HG03060 (cell line): ENCODE measurements around the gene TMED5.
"Not testable (repeated sequence)": the region's sequence is repeated elsewhere in the genome, so short reads cannot be mapped to it uniquely, and the experiment has no call there.

Experiments
- ATAC-seq: cut with Tn5 transposase; IDR thresholded peaks from one replicate; pipeline ENCODE4 v1.9.1; 2021; ENCODE audit warnings: low read depth, moderate number of reproducible peaks; ENCODE audit not compliant: unreplicated experiment

The TMED5 gene

DNA sequence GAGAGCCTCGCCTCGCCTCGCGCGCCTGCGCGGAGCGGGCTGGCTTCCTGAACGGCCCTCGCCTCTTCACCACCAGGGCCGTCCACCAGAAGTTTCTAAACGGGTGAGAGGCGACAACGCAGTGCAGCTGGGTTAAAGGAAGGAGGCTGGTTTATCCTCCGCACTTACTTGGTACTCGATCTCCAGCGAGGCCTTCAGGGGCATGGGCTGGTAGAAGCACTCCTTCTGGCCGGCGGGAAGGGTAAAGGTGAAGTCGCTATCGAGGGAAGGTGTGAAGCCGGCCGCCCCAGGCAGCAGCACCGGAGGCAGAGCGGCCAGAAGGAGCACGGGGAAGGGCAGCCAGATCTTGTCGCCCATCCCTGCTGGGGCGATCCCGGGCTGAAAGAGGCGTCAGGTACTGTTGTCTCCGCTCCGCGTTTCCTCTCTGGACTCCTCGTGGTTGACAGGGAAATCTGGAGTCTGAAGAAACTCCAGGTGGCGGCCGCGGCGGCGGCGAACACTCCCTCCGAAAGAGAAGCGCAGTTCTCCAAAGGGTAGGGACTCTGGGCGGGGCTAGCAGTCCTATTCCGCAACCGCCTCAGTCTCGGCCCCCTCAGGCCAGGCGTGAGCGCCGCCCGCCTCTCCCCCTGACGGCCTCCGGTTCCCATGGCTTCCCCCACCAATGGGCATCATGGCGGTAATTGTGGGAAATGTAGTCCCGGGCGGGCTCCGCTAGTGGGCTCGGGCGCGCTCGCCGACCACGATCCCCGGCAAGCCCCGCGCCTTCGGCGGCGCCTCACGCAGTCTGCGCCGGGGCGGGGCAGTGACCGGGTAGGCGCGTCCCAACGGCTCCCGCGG lies at the start of gene TMED5:
TMED5 (minus strand) TSS at position 528 of the 837 bp plus-strand sequence; CDS start at position 357, 171 bp downstream.
- peak; percentile 74 for ATAC-seq

DNA sequence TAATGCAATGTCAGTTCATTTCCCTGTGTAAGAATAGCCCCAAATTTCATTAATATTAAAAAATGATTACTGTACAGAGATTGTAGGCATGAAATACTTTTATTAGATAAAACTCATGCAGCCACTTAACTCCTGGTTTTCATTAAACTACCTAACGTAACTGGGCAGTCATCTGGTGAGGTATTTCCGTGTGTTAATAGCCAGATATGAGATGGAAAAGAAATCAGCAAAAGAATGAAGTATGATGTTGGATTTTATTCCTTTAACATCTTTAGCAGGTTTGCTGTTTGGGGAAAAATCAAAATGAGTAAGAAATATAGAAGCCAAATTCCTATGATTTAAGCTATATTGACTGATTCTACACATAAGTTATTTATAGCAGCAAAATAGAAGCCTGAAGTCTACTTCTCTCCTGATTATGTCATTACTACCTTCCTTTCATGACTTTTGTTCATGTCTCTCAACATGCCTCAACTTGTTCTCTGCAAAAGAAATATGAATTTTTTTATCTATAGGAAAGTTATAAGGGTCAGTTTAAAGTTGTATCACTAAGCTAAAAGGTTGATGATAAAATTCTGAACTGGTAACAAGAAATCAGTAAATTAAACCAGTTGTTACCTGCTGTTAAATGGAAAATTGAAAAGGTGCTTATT lies 42.9 kb upstream of the TMED5 start:
- ATAC-seq: no peak

DNA sequence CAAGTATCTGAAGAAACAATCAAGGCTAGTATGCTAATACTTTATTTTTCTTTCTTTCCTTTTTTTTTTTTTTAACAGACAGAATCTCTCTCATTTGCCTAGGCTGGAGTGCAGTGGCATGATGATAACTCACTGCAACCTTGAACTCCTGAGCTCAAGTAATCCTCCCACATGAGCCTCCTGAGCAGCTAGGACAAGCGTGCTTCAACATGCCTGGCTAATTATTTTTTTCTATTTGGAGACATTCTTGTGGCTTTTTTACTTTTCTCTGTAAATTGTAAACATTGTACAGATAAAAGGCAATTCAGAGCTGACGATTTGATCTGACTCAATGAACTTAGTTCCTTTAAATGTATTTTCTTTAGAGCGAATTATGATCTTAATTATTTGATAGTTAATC lies 41.7 kb upstream of the TMED5 start:
- ATAC-seq: no peak

DNA sequence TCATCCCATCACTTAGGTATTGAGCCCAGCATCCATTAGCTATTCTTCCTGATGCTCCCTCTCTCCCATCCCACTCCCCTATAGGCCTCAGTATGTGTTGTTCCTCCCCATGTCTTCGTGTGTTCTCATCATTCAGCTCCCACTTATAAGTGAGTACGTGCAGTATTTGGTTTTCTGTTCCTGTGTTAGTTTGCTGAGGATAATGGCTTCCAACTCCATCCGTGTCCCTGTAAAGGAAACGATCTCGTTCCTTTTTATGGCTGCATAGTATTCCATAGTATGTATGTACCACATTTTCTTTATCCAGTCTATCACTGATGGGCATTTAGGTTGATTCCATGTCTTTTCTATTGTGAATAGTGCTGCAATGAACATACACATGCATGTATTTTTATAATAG lies 40.5 kb upstream of the TMED5 start:
- not testable (repeated sequence) for ATAC-seq

DNA sequence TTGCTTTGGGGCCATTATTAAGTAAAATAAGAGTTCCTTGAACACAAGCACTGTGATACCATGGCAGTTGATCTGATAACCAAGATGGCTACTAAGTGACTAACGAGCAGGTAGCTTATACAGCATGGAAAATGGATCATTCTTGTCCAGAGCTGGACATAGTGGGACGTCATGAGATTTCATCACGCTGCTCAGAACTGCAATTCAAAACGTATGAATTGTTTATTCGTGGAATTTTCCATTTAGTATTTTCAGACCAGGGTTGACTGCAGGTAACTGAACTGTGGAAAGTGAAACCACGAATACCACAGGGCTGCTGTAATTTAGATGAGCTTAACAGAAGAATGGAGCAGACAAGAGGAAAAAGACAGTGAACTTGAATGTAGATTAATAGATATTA lies 39.2 kb upstream of the TMED5 start:
- no peak for ATAC-seq

DNA sequence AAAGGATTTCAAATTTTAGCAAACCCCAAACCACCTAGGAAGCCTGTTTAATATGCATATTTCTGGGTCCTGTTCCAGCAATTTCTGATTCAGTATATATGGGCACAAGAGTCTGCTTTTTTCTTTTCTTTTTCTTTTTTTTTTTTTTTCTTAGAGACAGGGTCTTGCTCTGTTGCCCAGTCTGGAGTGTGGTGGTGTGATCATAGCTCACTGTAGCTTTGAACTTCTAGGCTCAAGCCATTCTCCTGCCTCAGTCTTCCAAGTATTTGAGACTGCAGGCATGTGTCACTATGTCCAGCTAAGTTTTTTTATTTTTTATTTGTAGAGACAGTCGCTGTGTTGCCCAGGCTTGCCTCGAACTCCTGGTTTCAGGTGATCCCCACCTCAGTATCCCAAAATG lies 35.1 kb upstream of the TMED5 start:
- no peak for ATAC-seq

DNA sequence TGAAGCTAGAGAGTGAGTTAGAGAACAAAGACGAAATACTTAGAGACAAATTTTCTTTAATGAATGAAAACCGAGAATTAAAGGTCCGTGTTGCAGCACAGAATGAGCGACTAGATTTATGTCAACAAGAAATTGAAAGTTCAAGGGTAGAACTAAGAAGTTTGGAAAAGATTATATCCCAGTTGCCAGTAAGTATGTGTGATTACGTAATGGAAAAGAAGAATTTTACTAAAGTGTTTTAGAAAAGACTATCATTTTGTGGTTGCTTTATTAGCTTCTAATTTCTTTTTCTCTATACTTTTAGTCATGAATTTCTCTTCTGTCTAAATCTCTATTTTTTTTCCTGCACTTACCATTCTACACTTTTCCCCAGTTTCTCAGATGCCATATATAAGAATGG lies 27.0 kb upstream of the TMED5 start:
- no peak for ATAC-seq

DNA sequence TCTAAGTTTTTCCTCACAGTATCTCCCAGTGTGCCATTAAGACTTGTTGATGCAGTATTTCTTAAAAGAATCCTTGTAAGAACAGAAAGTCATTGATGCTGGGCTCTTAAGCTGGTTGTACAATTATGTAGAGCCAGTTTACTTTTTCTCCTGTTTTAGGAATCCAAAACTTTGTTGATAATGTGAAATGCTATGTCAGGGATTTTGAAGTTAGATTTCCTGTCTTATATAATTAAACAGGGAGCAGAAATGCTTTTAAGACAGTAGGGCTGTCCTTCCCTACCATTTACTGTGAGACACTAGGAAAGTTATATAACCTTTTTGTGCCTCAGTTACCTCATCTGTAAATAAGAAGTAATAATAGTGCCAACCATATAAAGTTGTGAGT lies 26.3 kb upstream of the TMED5 start:
- ATAC-seq: no peak

DNA sequence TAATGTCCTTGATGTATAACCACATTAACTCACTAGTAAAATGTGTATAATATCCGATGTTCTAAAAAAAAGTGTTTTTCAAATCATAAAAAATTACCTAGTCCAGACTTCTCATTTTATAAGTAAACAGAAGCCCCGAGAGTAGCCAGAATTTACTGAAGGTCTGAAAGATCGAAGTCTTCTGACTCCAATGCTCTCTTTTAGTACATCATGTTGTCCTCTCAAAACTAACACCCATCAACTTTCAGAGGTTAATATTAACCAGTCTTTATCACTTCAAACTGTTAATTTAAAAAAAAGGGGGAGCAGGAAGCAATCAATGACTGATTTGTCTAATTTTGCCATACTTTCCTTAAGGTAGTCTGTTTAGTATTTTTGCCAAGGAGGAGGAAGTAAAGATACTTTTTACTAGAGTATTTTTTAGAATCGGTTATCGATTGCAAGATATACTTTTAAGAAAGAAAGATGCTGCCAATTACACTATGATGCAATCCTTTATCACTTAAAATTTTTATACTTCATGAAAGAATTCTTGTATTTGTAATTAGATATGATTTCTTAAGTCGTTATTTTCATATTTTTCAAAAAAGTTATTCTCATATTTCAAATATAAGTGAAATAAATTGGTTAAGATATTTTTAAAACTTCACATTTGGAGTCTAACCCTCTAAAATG lies 25.8 kb upstream of the TMED5 start:
- no peak for ATAC-seq

DNA sequence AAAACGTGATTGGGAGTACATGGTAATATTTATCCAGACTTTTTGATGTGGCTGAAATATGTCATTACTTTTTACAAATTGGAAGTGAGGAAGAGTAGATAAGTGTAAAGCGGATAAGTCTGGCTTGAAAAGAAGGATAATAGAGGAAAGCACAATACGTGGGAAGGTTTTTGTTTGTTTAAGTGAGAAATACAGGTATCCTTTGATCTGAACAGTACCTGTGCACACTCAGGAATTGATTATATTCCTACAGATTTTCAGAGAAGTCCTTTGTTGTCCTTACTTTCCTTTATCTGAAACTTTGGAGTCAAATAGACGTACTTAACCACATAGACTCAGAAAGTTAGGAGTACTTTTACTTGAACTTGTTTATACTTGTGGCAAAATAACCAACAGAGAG lies 20.5 kb upstream of the TMED5 start:
- no peak for ATAC-seq

DNA sequence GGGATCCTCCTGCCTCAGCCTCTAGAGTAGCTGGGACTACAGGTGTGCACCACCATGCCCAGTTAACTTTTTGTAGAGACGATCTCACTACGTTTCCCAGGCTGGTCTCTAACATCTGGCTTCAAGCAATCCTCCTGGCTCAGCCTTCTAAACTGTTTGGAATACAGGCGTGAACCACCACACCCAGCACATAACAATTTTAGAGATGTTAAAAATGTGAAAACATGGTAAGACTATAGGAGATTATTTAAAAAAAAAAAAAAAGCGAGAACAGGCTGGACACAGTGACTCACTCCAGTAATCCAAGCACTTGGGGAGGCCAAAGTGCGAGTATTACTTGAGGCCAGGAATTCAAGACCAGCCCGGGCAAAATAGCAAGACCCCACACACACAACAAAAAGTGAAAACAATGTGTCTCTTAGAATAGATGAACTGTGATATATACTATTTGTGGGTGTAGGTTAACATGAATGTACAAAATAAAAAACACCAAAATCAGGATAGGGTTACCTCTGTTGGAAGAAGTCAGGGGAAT lies 19.9 kb upstream of the TMED5 start:
- ATAC-seq: no peak

DNA sequence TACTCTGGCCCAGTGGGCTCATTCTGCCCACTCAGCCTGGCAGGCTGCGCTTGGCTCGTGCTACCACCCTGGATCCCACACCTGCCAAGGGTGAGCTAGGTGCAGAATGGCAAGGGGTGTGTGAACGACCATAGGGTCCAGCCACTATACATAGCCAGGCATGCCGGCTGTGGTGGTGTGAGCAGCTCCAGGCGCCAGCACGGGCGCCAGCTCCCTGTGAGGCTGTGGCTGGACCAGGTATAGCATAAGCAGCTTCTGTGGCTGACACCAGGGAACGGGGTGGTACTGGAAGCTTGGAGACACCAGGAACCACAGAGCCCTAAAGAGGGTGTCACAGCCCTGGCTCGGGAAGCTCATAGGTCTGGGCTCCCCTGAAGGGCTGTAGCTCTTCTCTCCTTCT lies 18.9 kb upstream of the TMED5 start:
- ATAC-seq: no peak

DNA sequence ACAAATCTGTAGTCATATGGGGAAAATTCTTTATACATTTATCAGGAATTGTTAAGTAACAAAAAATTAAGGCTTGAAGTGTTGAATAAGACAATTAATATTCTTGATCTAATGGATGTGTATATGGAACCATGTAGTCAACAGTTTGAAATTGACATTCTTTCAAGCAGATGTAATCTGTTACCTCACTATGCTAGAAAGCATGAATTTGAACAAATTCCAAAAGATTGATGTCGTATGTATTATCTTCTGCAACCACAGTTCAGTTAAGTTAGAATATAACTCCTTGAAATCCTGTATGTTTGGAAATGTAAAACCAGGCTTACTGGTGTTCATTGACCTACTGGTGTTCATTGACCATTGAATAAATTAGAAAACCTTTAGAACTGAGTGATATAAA lies 16.4 kb upstream of the TMED5 start:
- ATAC-seq: no peak

DNA sequence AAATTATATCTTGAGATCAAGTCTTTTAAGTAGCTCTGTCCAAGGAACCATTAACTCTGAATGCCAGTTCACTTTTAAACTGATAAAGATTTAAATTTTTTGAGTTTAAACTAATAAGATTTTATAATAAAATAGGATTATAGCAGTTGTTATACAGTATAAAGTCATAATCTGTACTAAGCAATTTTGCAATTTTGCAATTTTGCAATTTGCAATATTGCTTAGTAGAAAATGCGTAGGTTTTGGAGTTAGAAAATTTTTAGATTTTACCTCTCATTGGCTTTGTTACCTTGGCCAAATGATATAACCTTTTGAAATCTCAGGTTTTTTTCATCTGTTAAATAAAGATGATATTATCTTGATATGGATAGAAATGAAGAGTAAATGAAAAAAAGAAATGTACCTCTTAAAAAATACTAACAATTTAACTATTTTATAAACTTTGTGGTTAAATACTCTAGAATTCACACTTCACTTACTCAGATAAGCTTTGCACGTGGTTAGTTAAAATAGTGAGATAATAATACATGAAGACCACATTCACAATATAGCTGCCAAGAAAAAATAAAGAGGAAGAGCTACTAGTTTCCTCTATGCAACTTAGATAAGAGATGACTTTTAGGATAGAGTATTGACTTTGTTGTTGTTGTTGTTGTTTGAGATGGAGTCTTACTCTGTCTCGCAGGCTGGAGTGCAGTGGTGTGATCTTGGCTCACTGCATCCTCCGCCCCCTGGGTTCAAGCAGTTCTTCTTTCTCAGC lies 14.2 kb upstream of the TMED5 start:
- no peak for ATAC-seq

DNA sequence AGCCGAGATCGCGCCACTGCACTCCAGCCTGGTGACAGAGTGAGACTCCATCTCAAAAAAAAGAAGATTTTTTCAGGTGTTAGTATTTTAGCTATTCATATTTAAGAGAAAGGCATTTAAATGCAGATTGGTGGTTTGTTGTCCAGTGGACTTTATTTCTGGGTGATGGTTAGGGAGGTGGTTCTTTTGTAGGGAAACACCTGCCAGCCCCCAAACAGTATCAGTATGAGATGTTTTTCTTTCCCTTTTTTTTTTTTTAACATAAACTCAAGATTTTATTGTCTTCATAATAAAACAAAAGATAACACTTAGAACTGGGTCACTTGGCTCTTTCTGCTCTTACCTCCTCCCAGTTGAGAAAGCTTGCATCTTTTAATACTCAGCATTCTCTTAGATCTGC lies 10.2 kb upstream of the TMED5 start:
- ATAC-seq: no peak

DNA sequence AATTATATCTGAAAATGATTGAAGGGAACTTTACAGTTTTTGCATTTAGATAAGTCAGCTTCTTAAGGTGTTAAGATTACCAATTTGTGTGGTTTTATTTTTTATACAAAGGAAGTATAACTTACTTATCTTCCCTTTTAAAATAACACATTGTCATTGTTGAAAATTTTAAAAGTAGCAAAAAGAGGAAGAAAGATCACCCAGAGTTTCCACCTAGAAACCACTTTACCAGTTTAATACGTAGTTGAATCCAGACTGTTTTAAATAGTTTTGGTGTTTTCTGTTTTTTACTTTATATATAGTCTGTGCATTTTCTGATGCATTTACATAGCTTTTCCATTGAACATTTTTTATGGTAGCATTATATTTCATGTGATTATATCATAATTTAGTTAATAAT lies 6.5 kb upstream of the TMED5 start:
- ATAC-seq: no peak

DNA sequence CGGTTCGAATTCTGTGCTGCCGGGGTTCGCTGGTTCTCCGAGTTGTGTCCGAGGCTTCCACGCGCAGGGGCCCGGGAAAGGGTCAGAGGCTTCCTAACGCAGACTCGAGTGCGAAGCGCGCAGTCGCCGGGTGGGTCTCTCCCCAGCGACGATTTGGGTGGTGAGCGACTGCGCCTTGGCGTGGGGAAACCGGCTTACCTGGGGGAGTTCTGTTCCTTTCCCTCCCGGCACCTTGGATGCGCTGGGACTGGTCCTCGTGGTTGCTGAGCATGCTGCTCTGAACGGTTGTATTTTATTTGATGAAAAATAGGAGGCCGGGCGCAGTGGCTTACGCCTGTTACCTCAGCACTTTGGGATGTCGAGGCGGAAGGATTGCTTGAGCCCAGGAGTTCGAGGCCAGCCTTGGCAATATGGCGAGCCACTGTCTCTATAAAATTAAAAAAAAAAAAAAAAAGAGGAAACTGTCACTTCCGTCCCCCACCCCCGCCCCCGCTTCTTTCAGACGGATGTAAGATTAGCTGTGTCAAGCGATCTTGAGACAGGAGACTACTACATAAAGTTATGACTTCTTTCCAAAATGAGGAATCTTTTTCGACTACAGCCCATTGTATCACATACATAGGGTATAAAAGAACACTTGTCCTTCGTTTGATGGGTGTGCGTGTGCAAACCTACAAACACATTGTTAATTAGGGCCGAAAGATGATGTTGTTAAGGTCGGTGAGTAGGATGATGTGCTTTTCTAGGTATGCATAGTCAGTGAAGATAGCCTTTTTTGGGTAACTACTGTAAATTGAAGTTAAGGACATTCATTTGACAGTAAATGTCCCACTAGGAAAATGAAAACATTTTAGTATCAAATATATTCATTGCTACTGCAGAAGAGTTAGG lies 755 bp upstream of the TMED5 start, which contains the start of gene CCDC18:
CCDC18 (plus strand) TSS at position 2 of the 891 bp plus-strand sequence. CDS start 2,638 bp downstream, outside the sequence.
- peak; percentile 3 for ATAC-seq

DNA sequence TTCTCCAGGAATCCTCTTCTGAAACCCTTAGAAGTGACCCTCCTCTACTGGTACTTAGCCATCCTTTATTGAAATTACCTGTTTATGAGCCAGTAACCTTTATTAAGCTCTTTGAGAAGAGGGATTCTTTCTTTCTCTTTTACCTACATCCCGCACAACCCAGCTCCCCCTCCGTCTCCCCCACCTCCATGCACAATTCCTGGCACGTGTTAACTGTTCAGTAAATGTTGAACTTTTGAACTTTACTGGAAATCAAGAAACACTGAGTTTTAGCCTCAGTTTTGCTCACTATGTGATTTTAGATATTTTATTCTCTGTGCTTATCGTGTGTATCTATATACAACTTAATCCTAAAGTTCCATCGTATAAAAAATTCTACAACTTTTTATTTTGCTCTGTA lies 1.8 kb downstream of the TMED5 start:
- ATAC-seq: no peak

DNA sequence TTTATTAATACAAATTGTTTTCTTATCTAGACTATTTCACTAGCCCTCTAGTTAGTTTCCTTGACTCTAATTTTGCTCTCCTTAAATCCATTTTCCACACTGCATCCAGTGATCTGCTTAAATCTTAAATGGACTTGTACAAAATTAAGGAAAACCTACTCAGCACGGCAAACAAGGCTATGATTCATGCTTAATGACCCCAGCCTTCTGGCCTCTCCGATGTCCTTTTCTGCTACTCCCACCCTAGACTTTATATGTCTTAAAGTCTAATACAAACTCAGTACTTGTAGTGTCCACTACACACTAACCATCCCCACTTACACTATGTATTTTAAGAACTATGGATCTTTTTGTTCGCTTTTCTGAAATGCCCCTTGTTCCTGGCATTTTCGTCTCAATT lies 2.2 kb downstream of the TMED5 start:
- no peak for ATAC-seq
